Endodermal cell (in vitro differentiated cells): ENCODE data around the gene ZFYVE9. TPM values are rescaled to one million over a fixed set of nuclear protein-coding genes. Genes with fewer than 3 reads are reported as not detected.

Experiments
- DNase-seq: peaks from one replicate; pipeline ENCODE4 v3.0.0-alpha.2; 2017
- H3K27ac ChIP-seq: 2 replicates; pipeline ENCODE4 v1.5.1; 2013; ENCODE audit warnings: mild to moderate bottlenecking, low read depth, low read length, moderate library complexity
- H3K27me3 ChIP-seq: 2 replicates; pipeline ENCODE4 v1.6.1; 2013; ENCODE audit warnings: mild to moderate bottlenecking, low read length, moderate library complexity; ENCODE audit not compliant: insufficient read depth, control insufficient read depth, poor library complexity, severe bottlenecking
- H3K36me3 ChIP-seq: 2 replicates; pipeline ENCODE4 v1.7.0; 2013; ENCODE audit warnings: mild to moderate bottlenecking, low read length, moderate library complexity; ENCODE audit not compliant: control insufficient read depth, insufficient read depth
- H3K4me1 ChIP-seq: one replicate; pipeline ENCODE4 v1.7.0; 2013; ENCODE audit warnings: low read length; ENCODE audit not compliant: control insufficient read depth, insufficient read depth
- H3K4me3 ChIP-seq: 2 replicates; pipeline ENCODE4 v1.5.1; 2013; ENCODE audit warnings: mild to moderate bottlenecking, low read length, moderate library complexity
- H3K9ac ChIP-seq: 2 replicates; pipeline ENCODE4 v1.6.1; 2013; ENCODE audit warnings: mild to moderate bottlenecking, low read length, moderate library complexity; ENCODE audit not compliant: poor library complexity, severe bottlenecking; ENCODE audit errors: extremely low read depth
- H3K9me3 ChIP-seq: 2 replicates; pipeline ENCODE4 v1.6.1; 2013; ENCODE audit warnings: mild to moderate bottlenecking, low read length, moderate library complexity; ENCODE audit not compliant: control insufficient read depth
- H3K27ac Mint-ChIP-seq: 2 replicates; pipeline ENCODE4 v1.8.0; 2020; ENCODE audit warnings: mixed read lengths
- H3K27me3 Mint-ChIP-seq: 2 replicates; pipeline ENCODE4 v1.8.0; 2021; ENCODE audit warnings: mild to moderate bottlenecking, mixed read lengths; ENCODE audit not compliant: insufficient read depth
- H3K36me3 Mint-ChIP-seq: 2 replicates; pipeline ENCODE4 v1.8.0; 2020; ENCODE audit warnings: low read depth, mixed read lengths
- H3K4me1 Mint-ChIP-seq: 2 replicates; pipeline ENCODE4 v1.8.0; 2020; ENCODE audit warnings: mixed read lengths
- H3K4me3 Mint-ChIP-seq: 2 replicates; pipeline ENCODE4 v1.8.0; 2020; ENCODE audit warnings: mild to moderate bottlenecking, moderate library complexity, mixed read lengths
- H3K9me3 Mint-ChIP-seq: 2 replicates; pipeline ENCODE4 v1.8.0; 2020; ENCODE audit warnings: mild to moderate bottlenecking, mixed read lengths
- CTCF ChIP-seq: fragments of 200-600 bp; sonication (generic); conservative IDR thresholded peaks from 2 replicates; pipeline ENCODE4 v1.5.0; 2021; ENCODE audit warnings: antibody characterized with exemption, mild to moderate bottlenecking
- WGBS, 2 experiments: methylation state at CpG; one replicate each; pipeline versions ENCODE4 v1.1.5 to v1.1.7; 2013; ENCODE audit warnings: missing lambda C conversion rate in 2 of 2, mixed read lengths in 1 of 2; ENCODE audit not compliant: insufficient coverage in 1 of 2, insufficient read length in 1 of 2; 5-methylcytosine and 5-hydroxymethylcytosine counted together
- total RNA-seq, 2 donors: library from RNA; stranded (reverse); fragmentation: NEBNext Ultra II Directional in 1 of 2; extraction: Animal tissue kit (Norgen Biotek cat#: 25700) in 1 of 2; gene quantifications; 2 replicates in 1 of 2; 3 replicates in 1 of 2; pipeline ENCODE4 v1.2.1, GENCODE V29; 2021

Gene ZFYVE9
- total RNA-seq, 2 donors from 2014 or later, result 34.3 to 40.5 TPM

GRCh38 chr1:52182874-52183400 lies 41.0 kb downstream of the ZFYVE9 start:
- no peaks in the 10 kb centered on the region for H3K36me3 ChIP-seq
- H3K27me3 Mint-ChIP-seq, result no peaks in the 10 kb centered on the region
- no peak overlapping the region for H3K27ac ChIP-seq
- peaks cover 40% of the 10 kb centered on the region for H3K9me3 Mint-ChIP-seq
- WGBS, 2 experiments, result 96 to 97% methylated on average over 2 to 3 of the region's 3 CpGs
- no peak overlapping the region for H3K9ac ChIP-seq
- no peak overlapping the region for H3K4me3 Mint-ChIP-seq
- no peak overlapping the region for H3K4me3 ChIP-seq
- no peak for TF ChIP-seq CTCF
- no peak overlapping the region for H3K27ac Mint-ChIP-seq
- no peaks in the 10 kb centered on the region for H3K4me1 ChIP-seq
- H3K9me3 ChIP-seq, result peaks cover 11% of the 10 kb centered on the region
- H3K4me1 Mint-ChIP-seq, result peaks cover 10% of the 10 kb centered on the region
- no peak for DNase-seq
- H3K27me3 ChIP-seq, result no peaks in the 10 kb centered on the region
- peaks cover 17% of the 10 kb centered on the region for H3K36me3 Mint-ChIP-seq

- Mint-ChIP-seq H3K4me1 (peaks cover 16% of the 10 kb centered on the region), H3K9me3 (peaks cover 10% of the 10 kb centered on the region), H3K27ac (no peak overlapping the region), H3K4me3 (no peak overlapping the region), H3K36me3 (peaks cover 4% of the 10 kb centered on the region), H3K27me3 (no peaks in the 10 kb centered on the region)
- Histone ChIP-seq H3K4me1 (no peaks in the 10 kb centered on the region), H3K9me3 (peaks cover 3% of the 10 kb centered on the region), H3K27ac (no peak overlapping the region), H3K36me3 (no peaks in the 10 kb centered on the region), H3K27me3 (no peaks in the 10 kb centered on the region), H3K9ac (no peak overlapping the region), H3K4me3 (no peak overlapping the region)
- TF ChIP-seq CTCF, result no peak
- 92 to 100% methylated on average over 1 to 2 of the region's 2 CpGs for WGBS, 2 experiments
- DNase-seq, result no peak
Measured at GRCh38 chr1:52186449-52186848, 44.6 kb downstream of the ZFYVE9 start.

- Histone ChIP-seq H3K9me3 (peaks cover 3% of the 10 kb centered on the region), H3K4me3 (no peak overlapping the region), H3K27me3 (no peaks in the 10 kb centered on the region), H3K4me1 (no peaks in the 10 kb centered on the region), H3K9ac (no peak overlapping the region), H3K27ac (no peak overlapping the region), H3K36me3 (no peaks in the 10 kb centered on the region)
- peaks cover 7% of the 10 kb centered on the region for H3K9me3 Mint-ChIP-seq
- DNase-seq, result no peak
- peaks cover 12% of the 10 kb centered on the region for H3K4me1 Mint-ChIP-seq
- H3K4me3 Mint-ChIP-seq, result no peak overlapping the region
- H3K27ac Mint-ChIP-seq, result no peak overlapping the region
- no peaks in the 10 kb centered on the region for H3K27me3 Mint-ChIP-seq
- WGBS, 2 experiments, result 95% methylated on average over 4 to 5 of the region's 5 CpGs
- H3K36me3 Mint-ChIP-seq, result peaks cover 2% of the 10 kb centered on the region
- TF ChIP-seq CTCF, result no peak
Measured at GRCh38 chr1:52189898-52190480, 48.1 kb downstream of the ZFYVE9 start.
